Body of pancreas (tissue), 4 donors: Measurements from ENCODE around the gene PRR16. TPM values are rescaled to one million over a fixed set of nuclear protein-coding genes. Genes with fewer than 3 reads are reported as not detected.

Experiments
- ATAC-seq: fragments of 150-250 bp; one replicate; pipeline ENCODE4 v1.9.1; 2016
- DNase-seq, 4 donors: peaks; one replicate each; pipeline ENCODE4 v3.0.0-alpha.2; 2019
- H3K27ac ChIP-seq, 4 donors: fragments of 200-600 bp; sonication (generic); 1 replicate in 3 of 4; 2 replicates in 1 of 4; pipeline versions ENCODE4 v1.5.1 to v1.6.1; 2016 to 2019; ENCODE audit warnings: mild to moderate bottlenecking in 1 of 4, mixed read lengths in 1 of 4, moderate library complexity in 1 of 4
- H3K27me3 ChIP-seq, 2 donors: fragments of 200-600 bp; sonication (generic); one replicate each; pipeline ENCODE4 v1.6.0; 2016; ENCODE audit warnings: mild to moderate bottlenecking in 1 of 2
- H3K36me3 ChIP-seq, 2 donors: fragments of 200-600 bp; sonication (generic); replicated peaks in 1 of 2; 2 replicates each; pipeline ENCODE4 v1.5.1; 2016; ENCODE audit warnings: low read depth in 2 of 2; ENCODE audit not compliant: insufficient read depth in 1 of 2
- H3K4me1 ChIP-seq: fragments of 200-600 bp; sonication (generic); one replicate; pipeline ENCODE4 v1.6.0; 2016
- H3K4me3 ChIP-seq, 2 donors: fragments of 200-600 bp; sonication (generic); 1 replicate in 1 of 2; 2 replicates in 1 of 2; pipeline ENCODE4 v1.5.1; 2016 to 2019
- H3K9me3 ChIP-seq, 3 donors: fragments of 200-600 bp; sonication (generic); 1 replicate in 2 of 3; 2 replicates in 1 of 3; pipeline ENCODE4 v1.5.1; 2016
- POLR2A ChIP-seq, 3 donors: fragments of 450-650 bp; IDR thresholded peaks; one replicate each; pipeline ENCODE4 v1.6.1; 2016; ENCODE audit warnings: antibody characterized with exemption in 3 of 3, mild to moderate bottlenecking in 2 of 3
- WGBS, 2 donors: methylation state at CpG; one replicate each; pipeline ENCODE4 v1.1.5; 2017; 5-methylcytosine and 5-hydroxymethylcytosine counted together
- intact Hi-C: fragments of 100-400 bp; cut with DNase I; formaldehyde crosslinking; loops from one replicate; pipeline ENCODE4 v1.15.1; 2023
- total RNA-seq, 2 donors: library from RNA; depleted of rRNA; stranded (reverse); fragments of >200 nt; gene quantifications; one replicate each; pipeline ENCODE4 v1.1.0, GENCODE V29; 2016
- TF ChIP-seq, protein P1 (sequence below), 7 experiments: fragments of 450-650 bp in 4 of 7; fragments of 200-600 bp in 3 of 7; sonication (generic) in 3 of 7; IDR thresholded peaks; one replicate each; pipeline ENCODE4 v1.5.1; 2016 to 2019; ENCODE audit warnings: antibody characterized with exemption in 7 of 7

PRR16 gene
- total RNA-seq, 2 donors from 2014 or later: 0.78 to 0.99 TPM

GRCh38 chr5:120539471-120539870 is 75.4 kb downstream of the PRR16 start:
- no peaks in the 10 kb centered on the region for H3K9me3 ChIP-seq
- WGBS, 2 donors: 82 to 86% methylated on average over 1 of the region's 1 CpG
- H3K4me3 ChIP-seq: no peak overlapping the region
- H3K36me3 ChIP-seq: no peaks in the 10 kb centered on the region
- no peaks in the 10 kb centered on the region for H3K27me3 ChIP-seq
- ATAC-seq (no peak), DNase-seq (no peak)
- no peak overlapping the region for H3K27ac ChIP-seq
- no peaks in the 10 kb centered on the region for H3K4me1 ChIP-seq
- intact Hi-C loops: no loop called here
- no peak for TF ChIP-seq POLR2A (IDR thresholded peaks at IDR 0.05)
- TF ChIP-seq, protein P1, sequence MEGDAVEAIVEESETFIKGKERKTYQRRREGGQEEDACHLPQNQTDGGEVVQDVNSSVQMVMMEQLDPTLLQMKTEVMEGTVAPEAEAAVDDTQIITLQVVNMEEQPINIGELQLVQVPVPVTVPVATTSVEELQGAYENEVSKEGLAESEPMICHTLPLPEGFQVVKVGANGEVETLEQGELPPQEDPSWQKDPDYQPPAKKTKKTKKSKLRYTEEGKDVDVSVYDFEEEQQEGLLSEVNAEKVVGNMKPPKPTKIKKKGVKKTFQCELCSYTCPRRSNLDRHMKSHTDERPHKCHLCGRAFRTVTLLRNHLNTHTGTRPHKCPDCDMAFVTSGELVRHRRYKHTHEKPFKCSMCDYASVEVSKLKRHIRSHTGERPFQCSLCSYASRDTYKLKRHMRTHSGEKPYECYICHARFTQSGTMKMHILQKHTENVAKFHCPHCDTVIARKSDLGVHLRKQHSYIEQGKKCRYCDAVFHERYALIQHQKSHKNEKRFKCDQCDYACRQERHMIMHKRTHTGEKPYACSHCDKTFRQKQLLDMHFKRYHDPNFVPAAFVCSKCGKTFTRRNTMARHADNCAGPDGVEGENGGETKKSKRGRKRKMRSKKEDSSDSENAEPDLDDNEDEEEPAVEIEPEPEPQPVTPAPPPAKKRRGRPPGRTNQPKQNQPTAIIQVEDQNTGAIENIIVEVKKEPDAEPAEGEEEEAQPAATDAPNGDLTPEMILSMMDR (IDR thresholded peaks at IDR 0.05): no peak

- Histone ChIP-seq H3K9me3 (no peaks in the 10 kb centered on the region), H3K4me1 (no peaks in the 10 kb centered on the region), H3K27ac (no peak overlapping the region), H3K4me3 (no peak overlapping the region), H3K36me3 (no peaks in the 10 kb centered on the region), H3K27me3 (no peaks in the 10 kb centered on the region)
- DNase-seq (no peak), ATAC-seq (no peak)
- intact Hi-C loops: no loop called here
- TF ChIP-seq, protein P1 (IDR thresholded peaks at IDR 0.05): no peak
- no peak for TF ChIP-seq POLR2A (IDR thresholded peaks at IDR 0.05)
- 50 to 65% methylated on average over 2 of the region's 2 CpGs for WGBS, 2 donors
Observed at GRCh38 chr5:120540097-120540496, 76.0 kb downstream of the PRR16 start.

- H3K27ac ChIP-seq: no peak overlapping the region
- no peak overlapping the region for H3K4me3 ChIP-seq
- H3K4me1 ChIP-seq: no peaks in the 10 kb centered on the region
- H3K9me3 ChIP-seq: no peaks in the 10 kb centered on the region
- intact Hi-C loops: no loop called here
- TF ChIP-seq, protein P1 (IDR thresholded peaks at IDR 0.05): no peak
- TF ChIP-seq POLR2A (IDR thresholded peaks at IDR 0.05): no peak
- DNase-seq (no peak), ATAC-seq (no peak)
- 93 to 96% methylated on average over 2 of the region's 2 CpGs for WGBS, 2 donors
- no peaks in the 10 kb centered on the region for H3K27me3 ChIP-seq
- H3K36me3 ChIP-seq: no peaks in the 10 kb centered on the region
Observed at GRCh38 chr5:120544043-120544442, 79.9 kb downstream of the PRR16 start.

DNA sequence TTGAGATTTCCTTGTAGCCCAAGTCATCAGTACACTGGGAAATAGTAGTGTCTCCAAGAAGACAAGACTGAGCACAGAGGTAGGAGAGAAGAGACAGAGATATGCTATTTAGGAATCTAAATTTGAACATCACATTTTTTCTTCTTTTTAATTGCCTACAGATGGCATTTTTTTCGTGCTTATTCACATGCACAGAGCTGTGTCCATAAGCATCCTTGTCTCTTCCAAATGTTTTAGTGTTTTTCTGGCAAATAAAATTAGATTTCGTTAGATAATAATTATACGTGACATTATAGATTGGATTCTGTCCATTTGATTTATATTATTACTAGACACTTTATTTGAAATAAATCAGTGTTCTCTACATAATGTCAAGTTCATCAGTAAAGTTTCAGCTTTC is 80.9 kb downstream of the PRR16 start:
- Histone ChIP-seq H3K27me3 (no peaks in the 10 kb centered on the region), H3K36me3 (no peaks in the 10 kb centered on the region), H3K9me3 (no peaks in the 10 kb centered on the region), H3K27ac (no peak overlapping the region), H3K4me1 (no peaks in the 10 kb centered on the region), H3K4me3 (no peak overlapping the region)
- no peak for TF ChIP-seq POLR2A (IDR thresholded peaks at IDR 0.05)
- TF ChIP-seq, protein P1 (IDR thresholded peaks at IDR 0.05): no peak
- DNase-seq (no peak), ATAC-seq (no peak)
- intact Hi-C loops: no loop called here
- 61 to 64% methylated on average over 3 of the region's 3 CpGs for WGBS, 2 donors

GRCh38 chr5:120545951-120546350 is 81.9 kb downstream of the PRR16 start:
- H3K27ac ChIP-seq: no peak overlapping the region
- H3K27me3 ChIP-seq: no peaks in the 10 kb centered on the region
- no peaks in the 10 kb centered on the region for H3K9me3 ChIP-seq
- H3K4me1 ChIP-seq: no peaks in the 10 kb centered on the region
- no peak for TF ChIP-seq POLR2A (IDR thresholded peaks at IDR 0.05)
- TF ChIP-seq, protein P1 (IDR thresholded peaks at IDR 0.05): no peak
- no peak overlapping the region for H3K4me3 ChIP-seq
- ATAC-seq (no peak), DNase-seq (no peak)
- no peaks in the 10 kb centered on the region for H3K36me3 ChIP-seq
- 50 to 66% methylated on average over 3 of the region's 3 CpGs for WGBS, 2 donors
- intact Hi-C loops: no loop called here
